HG03432 (cell line): ENCODE measurements around the gene PSMA3.

Experiments
- ATAC-seq: cut with Tn5 transposase; IDR thresholded peaks from one replicate; pipeline ENCODE4 v1.9.1; 2021; ENCODE audit warnings: mild to moderate bottlenecking, moderate library complexity; ENCODE audit not compliant: unreplicated experiment

Gene PSMA3

DNA sequence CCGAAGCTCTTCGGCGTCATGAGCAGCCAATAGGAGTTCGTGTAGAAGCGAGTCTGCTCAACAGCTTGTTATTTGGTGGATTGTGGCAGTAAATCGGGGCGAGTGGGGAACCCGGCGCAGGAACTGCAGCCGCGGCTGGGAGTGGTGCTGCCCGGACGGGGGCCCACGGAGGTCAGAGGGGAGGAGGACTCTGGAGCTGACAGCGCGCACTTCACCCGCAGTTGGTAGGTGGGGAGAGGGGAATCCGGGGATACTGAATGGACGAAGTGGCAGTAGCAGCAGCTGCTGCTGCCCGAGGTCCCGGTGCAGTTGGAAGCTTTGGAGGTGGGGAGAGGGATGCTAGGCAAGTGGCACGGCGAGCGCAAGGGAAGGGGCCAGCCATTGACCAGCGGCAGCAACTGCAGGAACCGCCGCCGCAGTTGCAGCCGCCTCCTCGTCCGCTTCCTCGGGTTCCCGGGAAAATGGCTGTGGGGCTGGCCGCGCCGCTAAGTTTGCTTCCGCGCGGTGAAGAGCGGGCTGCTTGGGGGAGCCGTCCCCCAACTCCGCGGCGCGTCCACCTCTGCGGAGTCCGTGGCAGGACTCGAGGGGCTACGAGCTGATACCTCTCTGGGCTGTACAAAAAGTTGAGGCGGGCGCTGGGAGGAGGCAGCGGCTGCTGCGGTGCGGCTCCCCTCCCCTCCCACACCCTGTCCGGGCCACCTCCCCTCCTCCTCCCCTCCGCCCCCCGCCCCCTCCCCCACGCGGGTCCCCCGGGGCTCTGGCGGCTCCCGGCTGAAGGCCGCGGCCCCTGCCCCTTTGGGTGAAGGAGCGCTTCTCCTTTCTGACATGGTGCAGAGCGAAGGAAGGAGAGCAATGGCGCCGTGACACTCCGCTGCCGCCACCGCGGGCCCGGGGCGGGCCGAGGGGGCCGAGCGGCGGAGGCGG, 54.1 kb downstream of the PSMA3 start, which contains the start of gene ARID4A:
Gene ARID4A, plus strand, starts transcription at position 79 of the 924 bp plus-strand sequence. CDS start 1,300 bp downstream, outside the sequence.
- peak; percentile 19 for ATAC-seq

DNA sequence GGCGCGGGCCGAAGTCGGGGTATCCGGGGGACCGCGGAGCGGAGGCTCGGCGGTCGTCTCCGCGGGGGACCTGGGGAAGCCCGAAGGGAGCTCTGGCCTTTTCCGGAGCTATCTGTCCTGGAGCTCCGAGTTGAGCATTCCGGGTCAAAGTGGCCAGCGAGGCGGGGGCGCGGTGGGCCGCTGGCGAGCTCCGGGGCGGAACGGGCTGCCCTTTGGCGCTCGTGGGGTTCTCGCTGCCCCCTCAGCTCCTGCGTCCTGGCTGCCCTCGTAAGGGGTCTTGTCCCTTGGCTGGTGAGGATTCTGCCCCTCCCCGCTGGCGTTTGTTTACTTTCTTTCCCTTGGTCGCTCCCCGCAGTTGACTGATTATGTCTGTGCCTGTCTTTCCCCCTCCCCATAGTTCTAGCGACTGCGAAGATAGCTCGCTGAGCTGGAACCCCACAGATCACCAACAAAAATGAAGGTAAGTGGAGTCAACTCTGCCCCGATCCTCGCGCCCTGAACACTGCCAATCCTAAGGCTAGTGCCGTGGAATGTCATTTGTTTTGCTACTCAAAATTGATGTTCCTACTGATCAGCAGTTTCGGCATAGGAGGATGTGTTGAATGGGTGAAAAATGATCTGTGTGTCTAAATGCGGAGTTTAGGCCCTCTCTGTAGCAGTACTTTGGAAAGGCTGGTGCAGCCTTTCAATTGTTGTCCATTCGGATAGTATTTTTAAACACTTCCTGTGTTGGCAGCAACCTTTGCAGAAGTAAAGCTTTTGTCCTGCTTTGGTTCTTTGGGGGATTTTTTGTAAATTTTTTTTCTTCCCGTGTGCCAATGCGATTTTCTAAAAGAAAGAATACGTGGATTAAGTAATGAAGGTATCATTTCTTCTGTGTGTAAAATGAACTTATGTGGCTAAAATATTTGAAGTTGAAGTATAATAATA, 55.0 kb downstream of the PSMA3 start:
- peak; percentile 0 for ATAC-seq

DNA sequence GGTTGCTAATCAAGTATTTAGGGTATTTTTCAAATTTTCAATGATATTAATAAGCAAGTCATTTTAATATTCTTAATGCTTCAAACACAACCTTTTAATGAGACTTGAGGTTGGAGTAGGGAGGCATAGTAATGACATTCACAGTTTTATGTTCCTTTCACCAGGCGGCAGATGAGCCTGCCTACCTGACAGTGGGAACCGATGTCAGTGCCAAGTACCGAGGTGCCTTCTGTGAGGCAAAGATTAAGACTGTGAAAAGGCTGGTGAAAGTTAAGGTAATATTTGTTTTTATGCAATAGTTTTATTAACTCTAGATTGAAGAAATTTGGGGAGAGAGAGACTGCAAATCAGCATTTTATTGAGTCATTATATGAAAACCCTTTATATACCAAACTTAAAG, 56.8 kb downstream of the PSMA3 start:
- no peak for ATAC-seq

DNA sequence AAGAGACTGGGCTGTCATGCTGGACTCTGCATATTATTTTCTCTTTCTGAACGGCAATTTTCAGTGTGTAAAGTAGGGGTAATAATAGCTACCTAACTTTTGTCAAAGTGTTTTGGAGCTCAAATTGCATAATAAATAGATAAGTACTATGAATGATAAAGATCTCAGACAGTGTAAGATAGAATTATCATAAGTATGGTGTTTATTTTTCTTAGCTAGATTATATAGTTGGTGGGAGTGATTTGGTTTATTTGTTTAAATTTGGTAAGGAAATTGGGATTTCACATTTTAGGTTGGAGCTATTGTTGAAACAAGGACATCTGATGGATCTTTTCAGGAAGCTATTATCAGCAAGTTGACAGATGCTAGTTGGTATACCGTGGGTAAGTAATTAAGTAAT, 61.1 kb downstream of the PSMA3 start:
- ATAC-seq: no peak

DNA sequence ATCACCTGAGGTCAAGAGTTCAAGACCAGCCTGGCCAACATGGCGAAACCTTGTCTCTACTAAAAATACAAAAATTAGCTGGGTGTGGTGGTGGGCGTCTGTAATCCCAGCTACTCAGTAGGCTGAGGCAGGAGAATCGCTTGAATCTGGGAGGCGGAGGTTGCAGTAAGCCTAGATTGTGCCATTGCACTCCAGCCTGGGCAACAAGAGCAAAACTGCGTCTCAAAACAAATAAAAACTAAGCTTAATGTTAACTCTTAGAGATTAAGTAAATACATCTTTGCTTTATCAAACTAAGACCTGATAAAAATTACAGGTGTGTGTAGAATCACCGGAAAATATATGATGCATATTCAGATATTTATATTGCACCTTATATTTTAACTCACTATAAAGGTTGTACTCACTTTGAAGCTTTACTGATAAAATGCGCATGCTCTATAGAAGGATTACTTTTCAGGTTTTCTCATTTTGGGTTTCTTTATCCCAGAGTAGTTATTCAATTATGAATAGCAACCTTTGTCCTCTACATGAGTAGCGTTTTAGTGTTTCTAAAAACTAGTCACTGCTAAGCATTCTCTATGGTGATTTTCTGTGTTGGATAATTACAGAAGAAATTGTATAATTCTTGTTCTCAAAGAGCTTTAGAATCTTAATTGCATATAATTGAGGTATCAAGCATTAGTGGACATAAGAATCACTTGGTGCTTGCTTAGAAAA, 63.1 kb downstream of the PSMA3 start:
- no peak for ATAC-seq

DNA sequence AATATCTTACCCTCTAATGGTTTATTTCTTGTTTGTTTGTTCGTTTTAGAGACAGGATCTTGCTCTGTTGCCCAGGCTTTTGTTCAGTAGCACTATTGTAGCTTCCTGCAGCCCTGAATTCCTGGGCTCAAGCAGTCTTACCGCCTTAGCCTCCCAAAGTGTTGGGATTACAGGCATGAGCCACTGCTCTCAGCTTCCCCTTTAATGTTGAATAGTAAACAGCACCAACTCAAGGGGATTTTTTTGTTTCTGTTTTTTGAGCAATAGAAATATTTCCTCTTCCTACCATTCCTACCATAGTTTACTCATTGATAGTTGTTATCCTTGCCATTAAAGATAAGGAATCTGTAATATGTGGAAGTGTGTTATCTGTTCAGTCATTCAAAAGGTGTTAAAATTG, 64.4 kb downstream of the PSMA3 start:
- no peak for ATAC-seq

DNA sequence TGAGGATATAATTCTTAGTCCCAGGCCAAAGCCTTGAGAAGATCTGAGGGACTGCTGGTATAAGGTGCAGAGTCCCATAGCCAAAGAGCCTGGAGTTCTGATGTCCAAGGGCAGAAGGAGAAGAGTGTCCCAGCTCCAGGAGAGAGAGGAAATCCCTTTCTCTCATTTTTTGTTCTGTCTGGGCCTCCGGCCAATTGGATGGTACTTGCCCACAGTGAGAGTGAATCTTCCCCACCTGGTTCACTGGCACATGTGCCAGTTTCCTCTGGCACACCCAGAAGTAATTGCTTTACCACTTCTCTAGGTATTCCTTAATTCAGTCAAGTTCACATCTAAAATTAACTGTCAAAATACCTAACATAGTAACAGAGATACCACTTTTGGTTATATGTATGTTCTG, 69.1 kb downstream of the PSMA3 start:
- no peak for ATAC-seq

DNA sequence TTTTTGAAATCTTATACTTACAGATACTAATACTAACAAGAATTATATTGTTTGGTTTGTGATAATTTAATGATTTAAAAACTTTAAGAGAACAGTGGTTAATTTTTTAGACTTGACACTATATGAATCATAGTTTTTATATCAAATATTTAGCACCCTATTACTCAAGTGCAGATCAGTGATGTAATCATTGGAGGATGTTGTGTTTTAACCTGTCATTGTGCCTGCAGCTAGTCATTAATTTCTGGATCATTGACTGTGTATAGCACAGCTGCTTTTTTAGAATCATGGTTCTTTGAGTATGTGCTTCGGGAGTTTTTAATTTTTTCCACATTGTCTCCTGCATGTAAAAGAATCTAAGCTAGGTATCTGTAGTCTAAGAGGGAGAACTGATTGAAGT, 71.0 kb downstream of the PSMA3 start:
- no peak for ATAC-seq
